ENCODE data around the gene LARP4B.

Gene LARP4B

GRCh38 chr10:787933-788651 is 143.4 kb downstream of the LARP4B start:
- no peak for DNase-seq (ENCODE audit: low read depth in 2 of 2)

- DNase-seq (ENCODE audit: low read depth in 2 of 2), result no peak
These were observed 144.7 kb downstream of the LARP4B start for GRCh38 chr10:786633-787474.

DNA sequence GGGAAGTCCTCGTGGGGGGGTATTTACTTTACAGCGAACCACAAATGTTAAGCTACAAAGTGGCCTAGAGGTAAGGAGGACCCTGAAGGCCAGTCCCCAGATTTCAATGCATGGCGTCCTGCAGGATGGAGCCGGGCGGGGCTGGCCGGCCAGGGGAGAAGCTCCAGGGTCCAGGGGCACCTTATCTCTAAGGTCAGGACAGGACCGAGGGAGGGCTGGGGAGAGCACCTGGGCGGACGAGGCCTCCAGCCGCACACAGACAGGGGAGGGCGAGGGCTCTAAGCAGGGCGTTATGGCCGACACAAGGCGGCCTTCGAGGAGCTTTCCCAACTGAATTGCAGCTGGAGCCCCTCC is 145.7 kb downstream of the LARP4B start:
- DNase-seq (ENCODE audit: low read depth in 2 of 2), result no peak

DNA sequence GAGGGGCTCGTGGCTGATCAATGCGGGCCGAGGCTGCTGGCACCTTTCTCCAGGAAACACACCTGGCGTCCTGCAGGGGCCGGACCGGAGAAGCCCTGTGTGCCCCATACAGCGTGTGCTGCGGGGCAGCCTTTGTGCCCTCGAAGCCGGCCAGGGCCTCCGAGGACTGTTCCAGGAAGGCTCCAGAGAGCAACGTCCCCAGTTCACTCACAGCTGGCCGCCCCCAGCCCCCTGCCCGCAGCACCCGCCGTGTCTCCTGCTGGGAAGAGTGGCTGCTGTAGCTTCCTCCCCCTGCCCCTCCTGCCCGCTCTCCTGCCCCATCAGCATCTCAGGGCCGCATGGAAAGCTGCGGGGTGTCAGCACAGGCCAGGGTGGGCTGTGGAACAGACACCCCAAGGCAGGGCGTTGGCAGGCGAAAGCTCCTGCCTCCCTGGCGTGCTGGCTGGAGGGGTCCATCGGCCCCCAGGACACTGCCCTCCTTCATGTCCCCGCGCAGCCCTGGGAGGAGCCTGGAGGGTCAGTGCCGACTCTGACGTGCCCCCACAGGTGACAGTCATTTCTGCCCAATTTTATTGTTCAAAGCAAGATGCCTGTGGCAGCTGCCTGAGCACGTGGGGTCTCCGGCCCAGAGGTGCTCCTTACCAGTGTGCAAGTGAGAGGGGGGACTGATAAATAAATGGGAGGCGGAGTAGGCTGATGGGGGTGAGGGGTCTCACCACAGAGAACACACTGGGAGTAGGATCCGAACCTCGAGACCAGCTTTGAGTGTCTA is 146.2 kb downstream of the LARP4B start:
- DNase-seq (ENCODE audit: low read depth in 2 of 2), result no peak

DNA sequence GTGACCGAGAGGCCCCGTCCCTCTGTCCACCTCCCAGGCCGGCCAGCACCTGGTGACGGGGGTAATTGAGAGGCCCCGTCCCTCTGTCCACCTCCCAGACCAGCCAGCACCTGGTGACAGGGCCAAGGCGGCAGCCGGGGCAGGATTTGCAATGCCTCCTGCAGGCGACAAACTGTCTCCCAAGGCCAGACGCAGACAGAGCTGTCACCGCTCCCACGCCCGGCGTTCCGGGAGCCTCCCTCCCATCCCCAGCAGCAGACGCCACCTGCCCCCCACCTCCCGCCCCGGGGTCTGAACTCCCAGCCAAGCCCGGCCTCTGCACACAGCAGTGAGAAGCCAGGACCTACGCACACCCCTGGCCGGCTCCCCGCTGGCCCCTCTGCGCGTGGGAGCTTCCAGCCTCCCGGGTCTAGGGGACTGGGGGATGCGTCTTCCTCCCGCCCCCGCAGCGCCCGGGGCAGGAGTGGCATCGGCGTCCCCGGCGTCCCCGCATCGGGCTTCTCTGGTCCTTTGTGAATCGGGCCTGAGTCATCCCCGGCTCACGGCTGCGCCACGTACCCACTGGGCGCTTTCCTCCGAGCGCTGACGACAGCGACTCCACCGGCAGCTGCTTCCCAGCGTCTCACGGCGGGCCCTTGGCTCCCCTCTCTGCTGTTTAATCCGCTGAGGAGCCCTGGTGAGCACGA is 147.0 kb downstream of the LARP4B start:
- peak; percentile 18 to 37 for DNase-seq (ENCODE audit: low read depth in 2 of 2)

GRCh38 chr10:782751-783648 is 148.5 kb downstream of the LARP4B start:
- no peak for DNase-seq (ENCODE audit: low read depth in 2 of 2)

- DNase-seq (ENCODE audit: low read depth in 2 of 2), result no peak
These were observed 150.7 kb downstream of the LARP4B start for GRCh38 chr10:780536-781524.

- no peak for DNase-seq (ENCODE audit: low read depth in 2 of 2)
These were observed 152.7 kb downstream of the LARP4B start for GRCh38 chr10:778626-779330.

GRCh38 chr10:777913-778479 is 153.5 kb downstream of the LARP4B start:
- DNase-seq (ENCODE audit: low read depth in 2 of 2), result no peak

DNA sequence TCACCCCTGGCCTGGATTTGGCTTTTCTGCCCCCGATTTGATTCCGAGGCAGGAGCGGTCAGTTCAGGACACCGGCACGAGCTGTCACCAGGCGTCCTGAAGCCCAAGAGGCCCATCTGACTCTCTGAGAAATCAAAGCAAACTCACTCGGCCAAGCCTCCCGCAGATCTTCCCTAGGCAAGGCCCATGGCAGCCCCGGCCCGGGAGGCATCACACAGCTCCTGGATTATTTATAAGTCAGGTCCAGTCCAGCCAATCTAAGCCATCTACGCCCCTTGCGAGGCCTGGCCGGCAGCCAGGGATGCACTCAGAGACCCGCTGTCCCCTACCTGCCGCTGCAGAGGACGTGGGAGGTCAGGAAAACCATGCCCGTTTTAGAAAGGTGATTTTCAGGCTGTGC is 154.7 kb downstream of the LARP4B start:
- DNase-seq (ENCODE audit: low read depth in 2 of 2), result no peak

- DNase-seq (ENCODE audit: low read depth in 2 of 2), result no peak
These were observed 156.0 kb downstream of the LARP4B start for GRCh38 chr10:775245-776075.

DNA sequence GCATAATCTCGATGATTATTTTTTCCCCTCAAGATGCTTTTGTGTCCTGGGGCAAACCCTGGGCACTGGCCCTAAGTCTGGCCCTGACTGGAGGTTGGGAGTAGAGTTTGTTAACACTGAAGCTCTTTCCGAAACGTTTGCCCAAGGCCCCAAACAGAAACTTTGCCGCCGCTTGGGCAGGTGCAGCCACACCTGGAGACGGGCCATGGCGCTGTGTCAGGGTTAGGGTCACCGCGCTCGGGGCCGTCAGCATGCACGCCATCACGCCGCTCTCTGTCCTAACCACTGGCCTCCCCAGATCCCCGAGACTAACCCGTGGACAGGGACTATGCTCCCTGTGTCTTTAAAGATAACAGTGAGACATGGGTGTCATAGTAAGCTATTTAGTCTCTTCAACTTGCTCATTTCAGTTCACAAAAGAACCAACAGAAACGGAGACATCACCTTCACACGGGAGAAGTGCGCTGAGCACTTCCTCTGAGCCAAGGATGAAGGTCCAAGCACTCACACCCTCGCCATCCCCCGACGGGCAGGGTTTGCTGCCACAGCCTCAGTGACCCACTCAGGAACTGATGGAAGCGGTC is 156.8 kb downstream of the LARP4B start:
- DNase-seq (ENCODE audit: low read depth in 2 of 2), result no peak

- no peak for DNase-seq (ENCODE audit: low read depth in 2 of 2)
These were observed 157.3 kb downstream of the LARP4B start for GRCh38 chr10:774223-774622.

GRCh38 chr10:773562-774161 is 157.8 kb downstream of the LARP4B start:
- no peak for DNase-seq (ENCODE audit: low read depth in 2 of 2)

DNA sequence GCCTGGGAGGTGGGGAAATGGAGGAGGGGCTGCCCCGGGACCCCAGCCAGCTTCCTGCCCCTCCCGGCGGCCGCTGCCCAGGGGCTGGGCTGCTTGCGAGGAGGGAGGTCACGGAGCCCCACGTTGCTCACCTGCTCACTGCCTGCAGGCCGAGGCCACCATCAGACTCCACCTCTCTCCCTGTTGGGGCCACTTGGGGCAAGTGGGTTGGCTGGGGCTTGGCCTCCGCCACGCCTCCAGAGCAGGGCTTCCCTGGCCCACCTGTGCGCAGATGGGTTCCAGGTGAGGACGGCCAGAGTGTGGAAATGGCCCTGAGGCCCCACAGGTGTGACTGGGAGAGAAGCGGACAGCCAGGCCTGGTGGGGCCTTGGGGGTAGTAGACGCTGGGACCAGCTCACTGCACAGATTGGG is 159.3 kb downstream of the LARP4B start:
- no peak for DNase-seq (ENCODE audit: low read depth in 2 of 2)

GRCh38 chr10:771647-772046 is 159.9 kb downstream of the LARP4B start:
- no peak for DNase-seq (ENCODE audit: low read depth in 2 of 2)

DNA sequence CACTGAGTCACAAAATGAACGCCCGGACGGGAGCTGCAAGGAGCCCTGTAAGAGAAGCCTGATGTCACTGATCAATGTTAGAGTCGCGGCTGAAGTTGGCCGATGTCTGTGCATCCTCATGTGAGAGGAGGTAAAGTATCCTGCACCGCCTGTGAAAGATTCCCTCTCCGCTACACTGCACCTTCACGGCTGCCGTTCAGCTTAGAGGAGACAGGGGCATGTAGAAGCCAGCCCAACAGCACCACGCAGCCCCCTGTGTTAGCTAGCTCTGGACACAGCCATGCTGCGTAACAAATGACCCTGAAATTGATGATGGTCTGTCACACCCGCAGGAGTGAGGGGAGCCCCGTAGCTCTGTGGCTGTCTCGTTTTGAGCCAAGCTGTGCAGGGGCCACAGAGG is 160.5 kb downstream of the LARP4B start:
- DNase-seq (ENCODE audit: low read depth in 2 of 2), result no peak
